ENCODE measurements around the gene AXL.

AXL gene

GRCh38 chr19:41299046-41299754 is 80.2 kb downstream of the AXL start:
- Histone ChIP-seq H3K9me3 (replicated peaks in 1 of 11) (no peaks in the 10 kb centered on the region), H3K27ac (peak overlapping the region; percentile 36 to 98 (median 81)), H3K4me3 (peak overlapping the region in 4 of 10 experiments; percentile 5 to 28 (median 9); a peak in 4 of 20 replicates), H3K36me3 (peaks cover 65 to 98% (median 93%) of the 10 kb centered on the region in 11 experiments), H3K4me2 (peak overlapping the region; percentile 79 to 90 (median 82)), H3K27me3 (no peaks in the 10 kb centered on the region), H3K9ac (peak overlapping the region; percentile 21 to 90 (median 70); a peak in 19 of 22 replicates), H4K20me1 (peaks cover 4 to 100% (median 99%) of the 10 kb centered on the region in 11 experiments; a peak in 20 of 22 replicates), H3K4me1 (peaks cover 84 to 100% (median 98%) of the 10 kb centered on the region in 10 experiments)
- TF ChIP-seq Cebpa-rat (IDR thresholded peaks at IDR 0.05): no peak

- Histone ChIP-seq H3K27me3 (no peaks in the 10 kb centered on the region), H3K9ac (peak overlapping the region in 10 of 11 experiments; percentile 21 to 90 (median 70); a peak in 17 of 22 replicates), H3K9me3 (replicated peaks in 1 of 11) (no peaks in the 10 kb centered on the region), H3K36me3 (peaks cover 65 to 98% (median 93%) of the 10 kb centered on the region in 11 experiments), H3K27ac (peak overlapping the region; percentile 9 to 98 (median 81); a peak in 17 of 22 replicates), H3K4me2 (peak overlapping the region; percentile 79 to 90 (median 82)), H3K4me1 (peaks cover 89 to 100% (median 99%) of the 10 kb centered on the region in 10 experiments), H4K20me1 (peaks cover 4 to 100% (median 97%) of the 10 kb centered on the region in 11 experiments; a peak in 20 of 22 replicates), H3K4me3 (no peak overlapping the region)
- TF ChIP-seq Cebpa-rat (IDR thresholded peaks at IDR 0.05): no peak
These were observed 80.7 kb downstream of the AXL start for GRCh38 chr19:41299755-41300089.

DNA sequence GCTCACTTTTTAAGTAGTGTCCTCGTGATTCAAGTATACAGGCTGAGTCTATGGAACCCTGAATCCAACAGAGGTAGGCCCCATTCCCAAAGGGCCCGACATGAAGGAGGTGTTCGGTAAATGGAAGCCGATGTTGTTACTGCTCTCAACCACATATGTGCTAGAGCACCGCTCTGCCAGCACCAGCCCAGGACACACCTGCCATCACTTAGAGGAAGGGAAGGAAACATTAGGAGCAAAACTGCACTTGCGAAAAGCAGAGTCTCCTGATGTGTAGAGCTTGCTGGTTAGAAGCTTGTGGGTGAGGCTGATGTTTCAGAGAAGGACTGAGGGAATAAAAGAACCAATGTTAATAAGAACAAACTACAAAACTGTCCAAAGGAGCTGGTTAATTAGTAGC is 81.5 kb downstream of the AXL start:
- H3K36me3 ChIP-seq: peaks cover 65 to 98% (median 93%) of the 10 kb centered on the region in 11 experiments
- peak overlapping the region in 10 of 11 experiments; percentile 9 to 98 (median 82); a peak in 15 of 22 replicates for H3K27ac ChIP-seq
- H3K9me3 ChIP-seq (replicated peaks in 1 of 11): no peaks in the 10 kb centered on the region
- H3K27me3 ChIP-seq: no peaks in the 10 kb centered on the region
- peak overlapping the region; percentile 14 to 90 (median 59); a peak in 17 of 22 replicates for H3K9ac ChIP-seq
- 0 out of 20 replicates have a peak overlapping the region, but pooled peaks of 1 of the 10 experiments have one; percentile 5 for H3K4me3 ChIP-seq
- H4K20me1 ChIP-seq: peaks cover 4 to 99% (median 94%) of the 10 kb centered on the region in 11 experiments; a peak in 20 of 22 replicates
- no peak for TF ChIP-seq Cebpa-rat (IDR thresholded peaks at IDR 0.05)
- H3K4me1 ChIP-seq: peaks cover 94 to 100% (median 100%) of the 10 kb centered on the region in 10 experiments
- H3K4me2 ChIP-seq: peak overlapping the region; percentile 79 to 90 (median 82)

GRCh38 chr19:41302624-41303351 is 83.8 kb downstream of the AXL start:
- Histone ChIP-seq H3K36me3 (peaks cover 61 to 98% (median 87%) of the 10 kb centered on the region in 11 experiments), H3K9me3 (replicated peaks in 1 of 11) (no peaks in the 10 kb centered on the region), H3K27me3 (no peaks in the 10 kb centered on the region), H3K4me2 (peak overlapping the region; percentile 79 to 90 (median 82)), H3K27ac (peak overlapping the region; percentile 68 to 98 (median 78); a peak in 21 of 22 replicates), H3K4me1 (peaks cover 93 to 100% (median 100%) of the 10 kb centered on the region in 10 experiments), H3K9ac (peak overlapping the region; percentile 31 to 74 (median 60); a peak in 21 of 22 replicates), H4K20me1 (peaks cover 0 to 98% (median 87%) of the 10 kb centered on the region in 11 experiments; a peak in 19 of 22 replicates), H3K4me3 (peak overlapping the region in 6 of 10 experiments; percentile 13 to 43 (median 24); a peak in 7 of 20 replicates)
- TF ChIP-seq Cebpa-rat (IDR thresholded peaks at IDR 0.05): no peak

- no peaks in the 10 kb centered on the region for H3K9me3 ChIP-seq (replicated peaks in 1 of 11)
- H3K4me2 ChIP-seq: peak overlapping the region; percentile 79 to 97 (median 83); a peak in 19 of 22 replicates
- H3K27ac ChIP-seq: peak overlapping the region in 10 of 11 experiments; percentile 4 to 96 (median 74); a peak in 10 of 22 replicates
- H3K9ac ChIP-seq: peak overlapping the region in 5 of 11 experiments; percentile 2 to 71 (median 33); a peak in 6 of 22 replicates
- peaks cover 95 to 100% (median 100%) of the 10 kb centered on the region in 10 experiments for H3K4me1 ChIP-seq
- H3K4me3 ChIP-seq: no peak overlapping the region
- TF ChIP-seq Cebpa-rat (IDR thresholded peaks at IDR 0.05): no peak
- peaks cover 0 to 91% (median 80%) of the 10 kb centered on the region in 11 experiments; a peak in 20 of 22 replicates for H4K20me1 ChIP-seq
- peaks cover 64 to 93% (median 81%) of the 10 kb centered on the region in 11 experiments for H3K36me3 ChIP-seq
- H3K27me3 ChIP-seq: no peaks in the 10 kb centered on the region
These were observed 84.9 kb downstream of the AXL start for GRCh38 chr19:41303954-41304353.

DNA sequence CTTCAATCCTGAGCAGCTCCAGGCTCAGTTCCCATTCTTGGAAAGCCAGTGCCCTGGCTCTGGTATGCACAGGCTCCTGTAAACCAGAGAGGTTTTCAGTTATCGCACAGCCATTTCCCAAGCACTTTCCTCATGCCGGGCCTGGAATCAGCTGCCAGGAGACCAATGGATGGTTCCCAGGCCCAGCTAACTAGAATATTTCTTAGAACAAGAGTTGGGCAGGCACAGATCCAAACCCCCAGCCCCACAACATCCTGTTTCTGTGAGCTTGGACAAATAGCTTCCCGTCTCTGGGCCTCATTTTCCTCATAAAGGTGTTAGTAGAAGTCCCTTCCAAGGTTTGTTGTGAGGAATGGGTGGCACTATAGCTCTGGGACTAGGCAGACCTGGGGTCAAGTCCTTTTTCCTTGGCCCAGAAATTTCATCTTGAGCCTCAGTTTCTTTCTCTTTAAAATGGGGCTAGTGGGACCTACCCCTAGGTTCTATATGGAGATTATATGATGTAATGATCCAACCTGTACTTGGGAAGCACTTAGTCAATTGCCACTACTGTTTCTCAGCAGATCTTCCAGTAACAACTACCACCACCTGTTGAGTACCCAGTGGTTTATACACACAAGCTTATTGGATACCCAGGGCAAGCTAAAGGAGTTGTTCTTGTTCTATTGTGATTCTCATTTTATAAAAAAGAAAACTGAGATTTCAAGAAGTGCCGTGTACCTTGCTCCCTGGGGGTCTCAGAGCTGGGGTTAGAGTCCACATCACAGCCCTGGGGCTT is 85.9 kb downstream of the AXL start:
- TF ChIP-seq Cebpa-rat (IDR thresholded peaks at IDR 0.05): no peak
- Histone ChIP-seq H3K4me1 (peaks cover 92 to 99% (median 98%) of the 10 kb centered on the region in 10 experiments), H3K9me3 (replicated peaks in 1 of 11) (no peaks in the 10 kb centered on the region), H3K27me3 (no peaks in the 10 kb centered on the region), H3K36me3 (peaks cover 64 to 89% (median 72%) of the 10 kb centered on the region in 11 experiments), H3K4me2 (peak overlapping the region in 9 of 11 experiments; percentile 11 to 97 (median 79); a peak in 11 of 22 replicates), H3K4me3 (no peak overlapping the region), H3K9ac (peak overlapping the region in 8 of 11 experiments; percentile 2 to 71 (median 34); a peak in 8 of 22 replicates), H3K27ac (peak overlapping the region in 7 of 11 experiments; percentile 4 to 88 (median 36); a peak in 8 of 22 replicates), H4K20me1 (peaks cover 0 to 87% (median 70%) of the 10 kb centered on the region in 11 experiments; a peak in 20 of 22 replicates)

DNA sequence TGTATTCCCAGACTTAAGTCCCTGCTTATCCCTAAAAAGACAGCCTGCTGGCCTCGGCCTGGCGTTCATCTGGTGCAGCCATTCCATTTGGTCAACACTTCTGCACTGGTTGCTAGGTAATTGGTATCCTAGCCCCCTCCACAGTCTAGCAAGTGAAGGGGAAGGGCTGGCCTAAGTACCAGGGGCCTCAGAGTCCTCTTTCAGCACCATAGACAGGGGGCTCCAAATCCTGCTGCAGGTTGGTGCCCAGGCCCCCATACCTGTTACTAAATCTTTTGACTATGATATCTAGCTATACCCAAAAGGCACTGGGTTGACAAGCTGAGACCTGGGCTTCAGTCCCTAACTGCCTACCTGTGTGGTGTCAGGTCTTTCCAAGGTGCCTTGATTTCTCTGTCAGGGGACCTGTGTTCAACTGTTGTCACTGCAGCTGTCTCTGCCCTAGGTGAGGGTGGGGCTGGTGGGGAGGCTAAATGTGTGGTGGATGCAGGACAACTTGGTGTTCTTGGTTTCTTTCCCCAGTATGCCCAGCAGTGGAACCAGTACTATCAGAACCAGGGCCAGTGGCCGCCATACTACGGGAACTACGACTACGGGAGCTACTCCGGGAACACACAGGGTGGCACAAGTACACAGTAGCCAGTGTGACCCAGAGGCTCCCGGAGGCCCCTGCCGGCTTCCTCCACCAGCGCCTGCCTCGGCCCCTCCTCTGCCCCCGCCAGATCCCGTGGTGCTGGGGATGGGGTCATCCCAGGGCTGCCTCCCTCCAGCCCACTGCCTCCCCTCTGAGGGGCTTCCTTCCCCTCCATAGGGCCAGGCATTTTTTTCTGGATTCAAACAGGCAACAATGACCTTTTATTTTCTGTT is 87.1 kb downstream of the AXL start:
- Histone ChIP-seq H3K9ac (peak overlapping the region; percentile 63 to 95 (median 90)), H3K36me3 (peaks cover 53 to 76% (median 59%) of the 10 kb centered on the region in 11 experiments), H3K27me3 (no peaks in the 10 kb centered on the region), H4K20me1 (peaks cover 0 to 82% (median 62%) of the 10 kb centered on the region in 11 experiments; a peak in 19 of 22 replicates), H3K9me3 (replicated peaks in 1 of 11) (no peaks in the 10 kb centered on the region), H3K4me3 (peak overlapping the region in 4 of 10 experiments; percentile 6 to 52 (median 12); a peak in 4 of 20 replicates), H3K27ac (peak overlapping the region; percentile 73 to 97 (median 93); a peak in 21 of 22 replicates), H3K4me2 (peak overlapping the region; percentile 79 to 98 (median 92)), H3K4me1 (peaks cover 84 to 93% (median 91%) of the 10 kb centered on the region in 10 experiments)
- no peak for TF ChIP-seq Cebpa-rat (IDR thresholded peaks at IDR 0.05)
